Measurements from ENCODE around the gene MARCHF9. TPM values are rescaled to one million over a fixed set of nuclear protein-coding genes. Genes with fewer than 3 reads are reported as not detected.
"Not testable (repeated sequence)": the region's sequence is repeated elsewhere in the genome, so short reads cannot be mapped to it uniquely, and the experiment has no call there.

Gene MARCHF9, protein sequence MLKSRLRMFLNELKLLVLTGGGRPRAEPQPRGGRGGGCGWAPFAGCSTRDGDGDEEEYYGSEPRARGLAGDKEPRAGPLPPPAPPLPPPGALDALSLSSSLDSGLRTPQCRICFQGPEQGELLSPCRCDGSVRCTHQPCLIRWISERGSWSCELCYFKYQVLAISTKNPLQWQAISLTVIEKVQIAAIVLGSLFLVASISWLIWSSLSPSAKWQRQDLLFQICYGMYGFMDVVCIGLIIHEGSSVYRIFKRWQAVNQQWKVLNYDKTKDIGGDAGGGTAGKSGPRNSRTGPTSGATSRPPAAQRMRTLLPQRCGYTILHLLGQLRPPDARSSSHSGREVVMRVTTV
- 3.9 and 5.3 TPM in 2 replicates for total RNA-seq

DNA sequence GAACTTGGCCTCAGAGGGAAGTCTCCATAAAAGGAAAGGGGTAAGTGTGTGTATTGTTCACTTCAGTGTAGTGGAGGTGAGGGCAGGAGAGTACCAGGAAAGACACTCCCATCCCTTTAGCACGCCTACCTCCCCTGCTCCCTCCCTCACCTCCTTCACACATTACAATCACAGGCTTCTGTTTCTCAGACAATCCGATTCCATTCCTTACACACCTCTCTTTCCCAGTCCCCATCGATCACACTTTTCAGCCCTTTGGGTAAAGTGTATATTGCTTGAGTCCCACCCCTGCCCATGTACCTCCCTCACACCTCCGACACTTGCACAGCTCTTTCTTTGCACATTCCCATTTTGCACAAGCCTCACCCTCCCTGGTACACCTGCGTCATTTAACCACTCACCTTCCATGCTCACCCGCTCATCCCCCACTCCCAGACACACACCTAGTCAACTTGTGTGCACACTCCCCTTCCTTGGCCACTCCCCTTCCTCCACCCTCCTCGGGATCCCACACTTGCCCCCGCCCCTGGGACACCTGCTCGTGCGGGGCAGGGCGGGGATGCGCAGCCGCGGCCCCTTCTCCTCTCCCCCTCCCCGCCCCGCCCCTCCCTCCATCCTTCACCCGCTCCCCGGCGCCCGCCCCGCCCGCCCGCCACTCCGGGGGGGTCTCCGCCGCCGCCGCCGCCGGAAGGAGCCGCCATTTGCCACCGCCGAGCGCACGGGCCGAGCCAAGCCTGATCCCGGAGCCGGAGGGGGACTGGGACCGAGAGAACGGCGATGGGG, at the start of gene MARCHF9:
TSS of gene MARCHF9 (plus strand) at position 693 of the 783 bp plus-strand sequence. CDS start 426 bp downstream, outside the sequence.
- DNase-seq (ENCODE audit: low read depth, low spot score), result no peak

DNA sequence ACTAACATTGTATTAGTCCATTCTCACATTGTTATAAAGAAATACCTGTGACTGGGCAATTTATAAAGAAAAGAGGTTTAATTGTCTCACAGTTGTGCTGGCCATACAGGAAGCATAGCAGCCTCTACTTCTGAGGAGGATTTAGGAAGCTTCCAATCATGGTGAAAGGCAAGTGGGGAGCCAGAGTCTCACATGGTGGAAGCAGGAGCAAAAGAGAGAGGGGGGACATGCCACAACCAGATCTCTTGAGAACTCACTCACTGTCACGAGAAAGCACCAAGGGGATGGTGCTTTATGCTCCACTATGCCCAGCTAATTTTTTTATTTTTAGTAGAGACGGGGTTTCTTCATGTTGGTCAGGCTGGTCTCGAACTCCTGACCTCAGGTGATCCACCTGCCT, 47.7 kb upstream of the MARCHF9 start:
- DNase-seq (ENCODE audit: low read depth, low spot score), result no peak

DNA sequence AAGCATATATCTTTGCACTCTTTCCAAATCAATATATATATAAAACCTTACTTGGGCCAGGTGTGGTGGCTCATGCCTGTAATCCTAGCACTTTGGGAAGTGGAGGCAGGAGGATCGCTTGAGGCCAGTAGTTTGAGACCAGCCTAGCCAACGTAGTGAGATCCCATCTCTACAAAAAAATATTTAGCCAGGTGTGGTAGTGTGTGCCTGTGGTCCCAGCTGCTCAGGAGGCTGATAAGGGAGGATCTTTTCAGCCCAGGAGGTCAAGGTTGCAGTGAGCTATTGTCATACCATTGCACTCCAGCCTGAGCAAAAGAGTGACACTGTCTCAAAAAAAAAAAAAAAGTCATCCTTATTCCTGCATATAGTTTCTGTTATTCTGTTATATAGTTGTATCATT, 46.6 kb upstream of the MARCHF9 start:
- no peak for DNase-seq (ENCODE audit: low read depth, low spot score)

DNA sequence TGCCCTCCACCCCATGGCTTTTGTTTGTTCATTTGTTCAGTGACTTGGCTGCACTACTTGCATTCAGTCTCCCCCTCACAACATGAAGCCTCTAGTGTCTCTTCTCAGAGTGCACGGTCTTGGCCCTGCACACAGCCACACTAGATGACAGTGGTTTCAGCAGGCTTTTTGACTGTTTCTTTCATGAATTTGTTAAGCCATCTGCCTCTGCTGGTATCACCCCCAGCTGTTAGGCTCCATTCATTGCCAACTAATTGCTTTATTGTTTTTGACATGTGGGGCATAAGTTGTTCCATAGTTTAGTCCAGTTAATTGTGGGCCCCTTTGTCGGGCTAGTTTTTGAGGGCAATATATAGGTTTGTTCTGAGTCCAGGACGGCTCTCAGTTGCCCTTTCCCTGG, 42.2 kb upstream of the MARCHF9 start:
- DNase-seq (ENCODE audit: low read depth, low spot score), result no peak

DNA sequence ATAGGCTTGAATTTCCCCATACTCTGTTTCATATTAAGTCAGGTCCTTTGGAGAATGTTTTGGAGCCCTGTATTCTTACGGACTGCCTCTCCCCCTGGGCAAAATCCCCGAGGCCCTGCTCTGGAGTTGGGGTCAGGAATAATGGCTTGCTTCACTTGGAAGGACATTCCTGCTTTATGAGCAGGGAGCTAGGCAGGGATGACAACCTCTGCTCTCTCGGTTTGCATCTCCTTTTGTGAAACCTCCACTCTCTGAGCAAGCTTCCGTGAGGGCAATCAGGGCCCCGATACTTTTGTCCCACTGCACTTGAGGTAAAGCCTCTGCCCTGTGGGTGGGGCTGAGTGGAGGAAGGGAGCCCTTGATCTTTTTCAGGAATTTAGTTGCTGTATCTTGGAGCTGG, 41.7 kb upstream of the MARCHF9 start:
- no peak for DNase-seq (ENCODE audit: low read depth, low spot score)

DNA sequence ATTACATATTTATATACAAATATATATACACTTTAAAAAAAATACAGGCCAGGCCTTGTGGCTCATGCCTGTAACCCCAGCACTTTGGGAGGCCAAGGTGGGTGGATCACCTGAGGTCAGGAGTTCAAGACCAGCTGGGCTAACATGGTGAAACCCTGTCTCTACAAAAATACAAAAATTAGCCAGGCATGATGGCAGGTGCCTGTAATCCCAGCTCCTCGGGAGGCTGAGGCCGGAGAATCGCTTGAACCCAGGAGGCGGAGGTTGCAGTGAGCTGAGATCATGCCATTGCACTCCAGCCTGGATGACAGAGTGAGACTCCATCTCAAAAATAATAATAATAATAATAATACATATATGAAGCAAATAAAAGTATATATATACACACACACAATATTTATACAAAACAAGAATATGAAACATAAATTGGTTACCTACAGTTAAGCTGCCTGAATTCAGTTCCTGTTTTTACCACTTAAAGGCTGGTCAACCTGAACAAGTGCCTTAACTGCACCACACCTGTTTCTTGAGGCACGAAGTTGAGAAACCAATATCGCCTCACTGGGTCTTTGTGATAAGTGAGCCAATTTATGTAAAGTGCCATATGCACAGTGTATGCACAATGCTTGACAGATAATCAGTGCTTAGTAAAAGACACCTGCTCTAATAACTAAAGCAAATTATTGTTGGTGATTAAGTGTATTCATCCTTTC, 39.7 kb upstream of the MARCHF9 start:
- DNase-seq (ENCODE audit: low read depth, low spot score), result not testable (repeated sequence)

DNA sequence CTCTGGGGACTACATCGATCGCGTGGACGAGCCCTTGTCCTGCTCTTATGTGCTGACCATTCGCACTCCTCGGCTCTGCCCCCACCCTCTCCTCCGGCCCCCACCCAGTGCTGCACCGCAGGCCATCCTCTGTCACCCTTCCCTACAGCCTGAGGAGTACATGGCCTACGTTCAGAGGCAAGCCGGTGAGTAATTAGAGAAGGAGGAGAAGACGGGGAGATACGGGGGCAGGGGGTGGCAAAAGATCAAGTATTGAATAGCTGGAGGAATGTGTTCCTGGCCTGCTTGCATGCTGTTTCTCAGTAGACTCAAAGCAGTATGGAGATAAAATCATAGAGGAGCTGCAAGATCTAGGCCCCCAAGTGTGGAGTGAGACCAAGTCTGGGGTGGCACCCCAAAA, 39.1 kb upstream of the MARCHF9 start:
- no peak for DNase-seq (ENCODE audit: low read depth, low spot score)

DNA sequence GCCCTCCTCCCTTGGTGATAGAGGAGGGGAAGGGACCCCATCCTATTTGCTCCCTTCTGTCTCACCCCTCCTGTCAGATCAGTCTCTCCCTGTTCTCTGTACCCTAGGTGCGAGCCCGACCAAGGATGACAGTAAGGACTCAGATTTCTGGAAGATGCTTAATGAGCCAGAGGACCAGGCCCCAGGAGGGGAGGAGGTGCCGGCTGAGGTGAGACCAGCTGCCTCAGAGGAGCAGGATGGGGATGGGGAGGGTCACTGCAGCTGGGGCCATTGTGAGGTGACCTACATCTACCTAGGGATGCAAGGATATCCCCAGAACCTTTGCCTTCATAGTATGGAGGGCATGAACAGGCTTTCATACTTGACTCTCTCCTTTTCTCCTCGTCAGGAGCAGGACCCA, 38.6 kb upstream of the MARCHF9 start:
- no peak for DNase-seq (ENCODE audit: low read depth, low spot score)

DNA sequence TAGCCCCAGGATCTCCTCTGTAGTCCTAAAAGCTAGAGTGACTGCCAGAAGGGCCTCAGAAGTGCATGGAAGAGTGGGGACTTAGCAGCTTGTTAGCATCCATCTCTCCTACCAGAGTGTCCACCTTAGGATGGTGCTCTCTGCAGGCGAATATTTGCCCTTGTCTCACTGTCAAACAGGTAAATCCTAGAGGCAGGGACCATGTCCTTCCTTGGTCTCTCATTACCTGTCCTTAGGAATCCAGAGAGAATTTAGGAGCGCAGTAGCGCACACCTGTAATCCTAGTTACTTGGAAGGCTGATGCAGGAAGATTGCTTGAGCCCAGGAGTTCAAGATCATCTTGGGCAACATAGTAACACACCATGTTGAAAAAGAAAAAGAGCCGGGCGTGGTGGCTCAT, 37.8 kb upstream of the MARCHF9 start:
- no peak for DNase-seq (ENCODE audit: low read depth, low spot score)

DNA sequence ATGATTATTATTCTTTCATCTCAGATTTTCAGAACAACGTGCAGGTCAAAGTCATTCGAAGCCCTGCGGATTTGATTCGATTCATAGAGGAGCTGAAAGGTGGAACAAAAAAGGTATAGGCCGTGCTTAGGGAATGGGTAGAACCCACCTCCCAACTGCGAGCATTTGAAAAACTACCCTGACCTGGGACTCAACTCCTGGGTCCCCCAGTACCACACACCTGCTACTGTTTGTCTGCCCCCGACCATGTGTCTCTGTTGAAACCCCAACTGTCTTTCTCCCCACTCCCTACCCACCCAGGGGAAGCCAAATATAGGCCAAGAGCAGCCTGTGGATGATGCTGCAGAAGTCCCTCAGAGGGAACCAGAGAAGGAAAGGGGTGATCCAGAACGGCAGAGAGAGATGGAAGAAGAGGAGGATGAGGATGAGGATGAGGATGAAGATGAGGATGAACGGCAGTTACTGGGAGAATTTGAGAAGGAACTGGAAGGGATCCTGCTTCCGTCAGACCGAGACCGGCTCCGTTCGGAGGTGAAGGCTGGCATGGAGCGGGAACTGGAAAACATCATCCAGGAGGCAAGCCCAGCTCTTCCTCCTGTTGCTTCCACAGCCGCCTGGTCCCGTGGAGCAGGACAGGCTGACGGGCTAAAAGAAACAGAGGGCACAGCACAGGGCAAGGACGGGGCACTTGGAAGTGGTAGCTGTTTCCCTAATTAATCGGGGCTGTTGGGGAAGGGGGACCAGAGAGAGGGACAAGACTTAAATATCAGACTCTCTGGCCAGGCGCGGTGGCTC, 36.9 kb upstream of the MARCHF9 start:
- no peak for DNase-seq (ENCODE audit: low read depth, low spot score)

DNA sequence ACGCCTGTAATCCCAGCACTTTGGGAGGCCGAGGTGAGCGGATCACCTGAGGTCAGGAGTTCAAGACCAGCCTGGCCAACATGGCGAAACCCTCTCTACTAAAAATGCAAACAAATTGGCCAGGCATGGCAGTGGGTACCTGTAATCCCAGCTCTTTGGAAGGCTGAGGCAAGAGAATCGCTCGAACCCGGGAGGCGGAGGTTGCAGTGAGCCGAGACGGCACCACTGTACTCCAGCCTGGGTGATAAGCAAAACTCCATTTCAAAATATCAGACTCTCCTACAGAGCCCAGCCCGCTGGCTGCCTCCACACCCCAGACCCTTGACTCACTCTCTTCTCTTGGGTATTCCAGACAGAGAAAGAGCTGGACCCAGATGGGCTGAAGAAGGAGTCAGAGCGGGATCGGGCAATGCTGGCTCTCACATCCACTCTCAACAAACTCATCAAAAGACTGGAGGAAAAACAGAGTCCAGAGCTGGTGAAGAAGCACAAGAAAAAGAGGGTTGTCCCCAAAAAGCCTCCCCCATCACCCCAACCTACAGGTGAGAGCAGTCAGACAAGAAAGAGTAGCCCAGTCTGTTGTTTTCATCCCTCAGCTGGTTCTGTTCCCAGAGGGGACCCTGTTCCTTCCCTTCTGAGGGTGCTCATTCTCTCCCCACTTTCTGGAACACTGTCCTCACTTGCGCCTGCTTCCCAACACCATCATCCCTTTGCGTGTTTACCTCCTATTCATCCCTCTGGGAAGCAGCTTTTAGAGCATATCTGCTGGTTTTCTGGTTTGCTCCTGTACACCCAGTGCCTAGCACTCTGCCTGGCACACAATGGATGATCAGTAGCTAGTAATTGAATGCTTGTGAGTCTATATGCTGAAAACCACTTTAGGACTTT, 36.0 kb upstream of the MARCHF9 start:
- no peak for DNase-seq (ENCODE audit: low read depth, low spot score)

DNA sequence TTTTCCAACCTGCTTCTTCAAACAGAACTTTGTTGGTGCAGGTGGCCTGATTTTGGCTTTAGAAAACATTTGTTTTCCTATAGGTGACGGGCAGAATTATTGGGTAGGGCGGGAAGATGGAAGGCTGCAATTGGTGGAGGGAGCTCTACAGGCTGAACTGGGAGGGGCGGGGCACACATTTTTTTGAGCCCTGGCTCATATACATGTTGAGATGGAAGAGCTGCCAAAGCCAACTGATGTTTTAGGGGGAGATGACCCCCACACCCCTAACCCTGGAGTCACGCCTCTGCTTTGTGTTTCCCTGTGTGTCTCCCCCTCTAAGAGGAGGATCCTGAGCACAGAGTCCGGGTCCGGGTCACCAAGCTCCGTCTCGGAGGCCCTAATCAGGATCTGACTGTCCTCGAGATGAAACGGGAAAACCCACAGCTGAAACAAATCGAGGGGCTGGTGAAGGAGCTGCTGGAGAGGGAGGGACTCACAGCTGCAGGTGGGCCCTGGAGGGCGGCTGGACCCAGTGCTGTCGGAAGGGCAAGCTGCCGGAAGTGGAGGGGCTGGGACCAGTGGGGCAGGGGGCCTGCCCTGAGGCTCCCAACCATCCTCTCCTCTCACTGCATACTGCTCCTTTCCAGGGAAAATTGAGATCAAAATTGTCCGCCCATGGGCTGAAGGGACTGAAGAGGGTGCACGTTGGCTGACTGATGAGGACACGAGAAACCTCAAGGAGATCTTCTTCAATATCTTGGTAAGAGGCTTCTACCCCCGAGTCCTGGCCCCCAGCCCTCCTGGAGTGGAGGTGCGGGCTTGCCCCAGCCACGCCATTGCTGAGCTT, 34.9 kb upstream of the MARCHF9 start:
- no peak for DNase-seq (ENCODE audit: low read depth, low spot score)

DNA sequence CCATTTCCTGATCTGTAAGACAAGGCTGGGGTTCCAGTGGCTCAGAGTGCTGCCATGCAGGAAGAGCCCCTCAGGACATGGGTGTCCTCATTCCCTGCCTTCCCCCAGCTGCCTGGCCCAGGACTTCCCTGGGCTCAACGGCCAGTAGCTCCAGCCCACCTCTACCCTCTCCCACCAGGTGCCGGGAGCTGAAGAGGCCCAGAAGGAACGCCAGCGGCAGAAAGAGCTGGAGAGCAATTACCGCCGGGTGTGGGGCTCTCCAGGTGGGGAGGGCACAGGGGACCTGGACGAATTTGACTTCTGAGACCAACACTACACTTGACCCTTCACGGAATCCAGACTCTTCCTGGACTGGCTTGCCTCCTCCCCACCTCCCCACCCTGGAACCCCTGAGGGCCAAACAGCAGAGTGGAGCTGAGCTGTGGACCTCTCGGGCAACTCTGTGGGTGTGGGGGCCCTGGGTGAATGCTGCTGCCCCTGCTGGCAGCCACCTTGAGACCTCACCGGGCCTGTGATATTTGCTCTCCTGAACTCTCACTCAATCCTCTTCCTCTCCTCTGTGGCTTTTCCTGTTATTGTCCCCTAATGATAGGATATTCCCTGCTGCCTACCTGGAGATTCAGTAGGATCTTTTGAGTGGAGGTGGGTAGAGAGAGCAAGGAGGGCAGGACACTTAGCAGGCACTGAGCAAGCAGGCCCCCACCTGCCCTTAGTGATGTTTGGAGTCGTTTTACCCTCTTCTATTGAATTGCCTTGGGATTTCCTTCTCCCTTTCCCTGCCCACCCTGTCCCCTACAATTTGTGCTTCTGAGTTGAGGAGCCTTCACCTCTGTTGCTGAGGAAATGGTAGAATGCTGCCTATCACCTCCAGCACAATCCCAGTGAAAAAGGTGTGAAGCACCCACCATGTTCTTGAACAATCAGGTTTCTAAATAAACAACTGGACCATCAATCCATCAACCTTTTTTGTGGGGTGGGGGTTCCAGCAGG, 34.0 kb upstream of the MARCHF9 start:
- no peak for DNase-seq (ENCODE audit: low read depth, low spot score)

DNA sequence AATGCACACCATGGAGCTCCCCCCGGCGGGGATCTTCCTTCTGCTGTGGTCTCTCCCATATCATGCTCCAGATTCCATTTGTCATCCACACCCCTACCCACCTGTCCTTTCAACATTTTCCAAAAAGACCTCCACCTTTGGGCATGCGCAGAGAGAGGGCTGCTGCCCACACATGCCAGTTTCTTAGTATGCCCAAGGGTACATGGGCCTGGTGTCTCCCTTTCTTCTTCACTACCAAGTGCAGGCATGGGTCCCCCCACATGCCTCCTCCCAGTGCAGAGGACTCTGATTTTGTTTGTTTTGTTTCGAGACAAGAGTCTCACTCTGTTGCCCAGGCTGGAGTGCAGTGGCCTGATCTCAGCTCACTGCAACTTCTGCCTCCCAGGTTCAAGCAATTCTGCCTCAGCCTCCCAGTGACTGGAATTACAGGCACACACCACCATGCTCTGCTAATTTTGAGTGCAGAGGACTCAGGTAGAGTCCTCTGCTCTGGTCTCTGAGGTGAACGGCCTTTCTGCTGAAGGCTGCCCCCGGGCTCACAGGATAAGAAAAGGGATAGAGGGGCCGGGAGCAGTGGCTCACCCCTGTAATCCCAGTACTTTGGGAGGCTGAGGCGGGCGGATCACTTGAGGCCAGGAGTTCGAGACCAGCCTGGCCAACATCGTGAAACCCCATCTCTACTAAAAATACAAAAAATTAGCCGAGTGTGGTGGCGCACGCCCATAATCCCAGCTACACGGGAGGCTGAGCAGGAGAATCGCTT, 32.9 kb upstream of the MARCHF9 start:
- not testable (repeated sequence) for DNase-seq (ENCODE audit: low read depth, low spot score)

DNA sequence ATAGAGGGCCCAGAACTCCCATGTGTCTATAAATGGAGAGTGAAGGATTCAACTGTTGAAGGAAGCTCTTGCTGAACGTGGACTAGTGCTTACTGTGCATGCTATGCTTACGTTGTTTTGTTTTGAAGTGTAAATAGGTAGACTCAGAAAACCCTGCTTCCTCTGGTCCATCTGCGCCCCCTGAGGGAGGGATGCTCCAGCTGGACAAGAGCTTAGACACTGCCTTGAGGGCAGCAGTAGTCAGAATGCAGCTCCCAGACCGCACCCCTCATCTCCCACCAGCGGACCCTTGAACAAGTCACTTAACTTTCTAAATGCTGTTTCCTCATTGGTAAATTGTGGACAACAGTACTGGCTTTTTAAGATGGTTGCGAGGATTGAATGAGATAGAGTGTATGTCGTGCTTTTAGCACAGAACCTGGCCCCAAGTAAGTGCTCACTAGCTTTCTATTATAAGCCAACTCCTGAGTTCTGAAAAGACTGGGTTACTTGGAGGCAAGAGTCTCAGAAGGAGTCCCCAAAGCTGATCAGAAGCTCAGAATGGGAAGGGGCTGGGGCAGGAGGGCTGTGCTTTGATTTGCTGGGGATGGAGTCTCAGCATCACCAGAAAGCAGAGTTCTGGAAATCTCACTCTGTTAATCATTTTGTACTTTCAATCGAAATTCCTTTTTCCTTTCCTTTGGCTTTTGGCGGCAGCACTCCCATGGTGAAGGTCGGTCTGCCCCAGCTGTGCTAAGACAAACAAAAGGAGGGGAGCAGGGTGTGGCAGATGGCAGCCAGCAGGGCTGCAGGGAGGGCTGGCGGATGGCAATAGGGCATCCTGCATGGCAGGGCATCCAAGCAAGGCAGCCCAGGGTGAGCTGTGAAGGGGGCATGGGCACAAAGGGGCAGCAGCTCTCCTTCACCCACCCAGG, 31.9 kb upstream of the MARCHF9 start:
- no peak for DNase-seq (ENCODE audit: low read depth, low spot score)

DNA sequence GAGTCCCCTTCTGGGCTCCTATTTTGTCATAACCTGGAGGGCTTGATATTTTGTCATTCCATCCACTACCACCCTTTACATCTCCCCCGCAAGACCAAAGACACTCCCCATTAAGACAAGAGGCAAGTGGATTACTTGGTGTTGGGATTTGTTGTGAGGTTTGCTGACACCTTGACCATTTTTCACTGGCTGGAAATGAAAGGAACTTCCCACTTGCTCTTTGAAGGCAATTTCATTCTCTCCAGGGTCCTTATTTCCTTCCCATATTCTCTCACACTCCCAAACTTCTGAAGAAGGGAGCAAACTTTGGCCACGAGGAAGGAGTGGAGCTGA, 31.3 kb upstream of the MARCHF9 start:
- DNase-seq (ENCODE audit: low read depth, low spot score), result no peak
